Osteocyte (in vitro differentiated cells): ENCODE results near the gene TLE7. TPM values are rescaled to one million over a fixed set of nuclear protein-coding genes. Genes with fewer than 3 reads are reported as not detected.

Experiments used
- DNase-seq: peaks from one replicate; pipeline ENCODE4 v3.0.0; 2021; ENCODE audit warnings: mixed read lengths; ENCODE audit not compliant: unreplicated experiment; ENCODE audit errors: extremely low spot score
- H3K27ac Mint-ChIP-seq: one replicate; pipeline ENCODE4 v1.8.0; 2021; ENCODE audit warnings: mild to moderate bottlenecking, mixed read lengths; ENCODE audit not compliant: unreplicated experiment
- H3K27me3 Mint-ChIP-seq: one replicate; pipeline ENCODE4 v1.8.0; 2021; ENCODE audit warnings: mixed read lengths; ENCODE audit not compliant: unreplicated experiment
- H3K36me3 Mint-ChIP-seq: one replicate; pipeline ENCODE4 v1.8.0; 2021; ENCODE audit warnings: mixed read lengths; ENCODE audit not compliant: unreplicated experiment
- H3K4me1 Mint-ChIP-seq: one replicate; pipeline ENCODE4 v1.8.0; 2021; ENCODE audit warnings: mixed read lengths; ENCODE audit not compliant: unreplicated experiment
- H3K4me3 Mint-ChIP-seq: one replicate; pipeline ENCODE4 v1.8.0; 2021; ENCODE audit warnings: mild to moderate bottlenecking, moderate library complexity, mixed read lengths; ENCODE audit not compliant: unreplicated experiment
- H3K9me3 Mint-ChIP-seq: one replicate; pipeline ENCODE4 v1.8.0; 2021; ENCODE audit warnings: mixed read lengths; ENCODE audit not compliant: unreplicated experiment
- total RNA-seq: library from RNA; stranded (reverse); gene quantifications from 2 replicates; pipeline ENCODE4 v1.2.1, GENCODE V29; 2021
- TF ChIP-seq, protein P1 (sequence below): fragments of 200-600 bp; sonication (generic); IDR thresholded peaks from 2 replicates; pipeline ENCODE4 v1.5.0; 2021; ENCODE audit warnings: antibody characterized with exemption, mild to moderate bottlenecking, moderate library complexity

Gene TLE7
- total RNA-seq, 1 donor from 2014 or later, result not detected

DNA sequence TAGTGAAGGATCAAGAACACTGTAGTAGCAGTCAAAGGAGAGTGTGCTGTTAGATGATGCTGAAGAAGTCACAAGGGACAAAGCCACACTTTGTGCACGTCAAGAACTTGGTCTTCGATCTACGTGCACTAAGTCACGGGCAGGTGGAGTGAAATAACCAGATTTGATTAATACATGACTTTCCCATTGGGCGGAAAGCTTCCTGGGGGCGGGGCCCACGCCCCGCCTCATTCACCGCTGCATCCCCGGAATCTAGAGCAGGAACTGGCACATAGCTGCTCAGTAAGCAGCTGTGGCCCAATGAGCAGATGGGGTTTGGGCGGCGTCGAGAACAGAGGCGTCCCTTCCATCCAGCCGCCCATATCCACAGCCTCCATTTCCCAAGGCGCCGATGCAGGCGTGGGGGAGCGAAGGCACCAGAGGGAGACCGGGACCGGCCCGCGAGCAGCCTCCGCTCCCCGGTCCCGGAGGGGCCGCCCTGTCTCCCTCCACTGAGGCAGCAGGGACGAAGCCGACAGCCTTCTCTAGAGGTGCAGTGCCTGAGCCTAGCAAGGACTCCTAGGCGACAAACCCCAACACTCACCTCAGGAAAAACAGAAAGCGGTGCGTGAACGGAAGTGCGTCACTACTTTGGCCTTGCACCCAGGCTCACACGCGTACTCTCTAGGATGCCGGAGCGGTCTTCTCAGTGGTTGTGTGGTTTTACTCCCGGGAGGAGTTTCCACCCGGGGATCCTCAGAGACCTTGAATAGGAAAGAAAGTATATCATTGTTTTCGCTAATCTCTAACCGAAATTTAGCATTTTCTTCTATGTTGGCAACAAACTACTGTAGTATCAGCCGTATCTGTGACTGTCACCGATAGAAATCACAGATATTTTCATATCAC lies 42.4 kb upstream of the TLE7 start:
- Mint-ChIP-seq H3K4me3 (peak overlapping the region; percentile 83), H3K36me3 (no peaks in the 10 kb centered on the region), H3K27me3 (peaks cover 8% of the 10 kb centered on the region), H3K9me3 (no peaks in the 10 kb centered on the region), H3K4me1 (peaks cover 14% of the 10 kb centered on the region), H3K27ac (peak overlapping the region; percentile 88)
- peak; percentile 88 for DNase-seq
- TF ChIP-seq, protein P1, sequence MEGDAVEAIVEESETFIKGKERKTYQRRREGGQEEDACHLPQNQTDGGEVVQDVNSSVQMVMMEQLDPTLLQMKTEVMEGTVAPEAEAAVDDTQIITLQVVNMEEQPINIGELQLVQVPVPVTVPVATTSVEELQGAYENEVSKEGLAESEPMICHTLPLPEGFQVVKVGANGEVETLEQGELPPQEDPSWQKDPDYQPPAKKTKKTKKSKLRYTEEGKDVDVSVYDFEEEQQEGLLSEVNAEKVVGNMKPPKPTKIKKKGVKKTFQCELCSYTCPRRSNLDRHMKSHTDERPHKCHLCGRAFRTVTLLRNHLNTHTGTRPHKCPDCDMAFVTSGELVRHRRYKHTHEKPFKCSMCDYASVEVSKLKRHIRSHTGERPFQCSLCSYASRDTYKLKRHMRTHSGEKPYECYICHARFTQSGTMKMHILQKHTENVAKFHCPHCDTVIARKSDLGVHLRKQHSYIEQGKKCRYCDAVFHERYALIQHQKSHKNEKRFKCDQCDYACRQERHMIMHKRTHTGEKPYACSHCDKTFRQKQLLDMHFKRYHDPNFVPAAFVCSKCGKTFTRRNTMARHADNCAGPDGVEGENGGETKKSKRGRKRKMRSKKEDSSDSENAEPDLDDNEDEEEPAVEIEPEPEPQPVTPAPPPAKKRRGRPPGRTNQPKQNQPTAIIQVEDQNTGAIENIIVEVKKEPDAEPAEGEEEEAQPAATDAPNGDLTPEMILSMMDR, result no peak

DNA sequence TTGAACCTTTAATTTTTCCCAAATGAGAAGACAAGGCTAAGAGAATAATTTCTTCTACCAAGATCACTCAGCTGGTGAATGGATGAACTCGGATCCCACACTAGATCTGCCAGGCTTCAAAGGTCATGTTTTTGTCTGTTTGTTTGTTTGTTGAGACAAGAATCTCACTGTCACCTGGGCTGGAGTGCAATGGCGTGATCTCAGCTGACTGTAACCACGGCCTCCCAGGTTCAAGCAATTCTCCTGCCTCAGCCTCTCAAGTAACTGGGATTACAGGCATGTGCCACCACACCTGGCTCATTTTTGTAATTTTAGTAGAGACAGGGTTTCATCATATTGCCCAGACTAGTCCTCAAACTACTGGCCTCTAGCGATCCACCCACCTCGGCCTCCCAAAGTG lies 40.7 kb upstream of the TLE7 start:
- peaks cover 14% of the 10 kb centered on the region for H3K4me1 Mint-ChIP-seq

DNA sequence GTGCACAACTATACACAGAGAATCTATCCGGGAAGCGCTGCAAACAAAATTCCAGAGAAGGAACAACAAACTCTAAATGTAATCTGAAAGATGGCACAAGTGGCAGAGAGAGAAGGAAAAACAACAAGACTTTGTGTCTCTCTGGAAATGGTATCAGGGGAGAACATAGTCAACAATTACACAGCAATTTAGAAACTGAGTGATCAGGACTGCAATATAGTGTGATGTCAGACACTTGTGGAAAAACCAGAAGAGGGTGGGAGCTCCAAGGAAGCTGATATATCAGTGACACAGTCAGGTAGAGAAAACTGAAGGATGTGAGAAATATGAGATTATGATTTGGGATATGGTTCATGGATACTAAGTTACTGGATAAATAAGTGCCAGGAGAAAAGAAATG lies 39.1 kb upstream of the TLE7 start:
- Mint-ChIP-seq H3K27me3 (no peaks in the 10 kb centered on the region), H3K4me3 (no peak overlapping the region), H3K36me3 (peaks cover 21% of the 10 kb centered on the region), H3K27ac (no peak overlapping the region), H3K9me3 (peaks cover 2% of the 10 kb centered on the region), H3K4me1 (peaks cover 14% of the 10 kb centered on the region)
- DNase-seq, result no peak
- TF ChIP-seq, protein P1, result no peak

More for the DNA sequence above, 40.7 kb upstream of the TLE7 start:
- TF ChIP-seq, protein P1, result no peak
- Mint-ChIP-seq H3K36me3 (peaks cover 9% of the 10 kb centered on the region), H3K4me3 (no peak overlapping the region), H3K27me3 (peaks cover 5% of the 10 kb centered on the region), H3K27ac (no peak overlapping the region), H3K9me3 (no peaks in the 10 kb centered on the region)
- no peak for DNase-seq

DNA sequence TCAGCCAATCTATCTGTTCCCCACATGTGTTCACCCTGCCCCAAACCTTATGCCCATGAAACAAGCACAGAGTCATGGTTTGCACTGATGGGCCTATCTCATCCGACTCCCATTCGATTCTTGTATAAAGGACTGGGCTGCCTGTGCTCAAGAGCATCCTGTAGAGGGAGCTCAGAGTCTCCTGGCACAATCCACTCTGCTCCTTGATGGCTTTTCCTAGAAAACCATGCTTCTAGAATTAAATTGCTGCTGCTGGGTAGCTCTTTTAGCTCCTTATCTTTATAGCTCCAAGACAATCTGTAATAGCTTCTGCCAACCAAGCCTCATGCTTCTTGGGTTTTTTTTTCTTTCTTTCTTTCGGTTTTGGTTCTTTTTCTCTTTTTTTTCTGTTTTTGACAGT lies 37.6 kb upstream of the TLE7 start:
- peaks cover 36% of the 10 kb centered on the region for H3K36me3 Mint-ChIP-seq
- peaks cover 16% of the 10 kb centered on the region for H3K4me1 Mint-ChIP-seq
- H3K27me3 Mint-ChIP-seq, result no peaks in the 10 kb centered on the region
- no peak for DNase-seq
- H3K9me3 Mint-ChIP-seq, result peaks cover 5% of the 10 kb centered on the region
- TF ChIP-seq, protein P1, result peak; percentile 49
- no peak overlapping the region for H3K27ac Mint-ChIP-seq
- no peak overlapping the region for H3K4me3 Mint-ChIP-seq

DNA sequence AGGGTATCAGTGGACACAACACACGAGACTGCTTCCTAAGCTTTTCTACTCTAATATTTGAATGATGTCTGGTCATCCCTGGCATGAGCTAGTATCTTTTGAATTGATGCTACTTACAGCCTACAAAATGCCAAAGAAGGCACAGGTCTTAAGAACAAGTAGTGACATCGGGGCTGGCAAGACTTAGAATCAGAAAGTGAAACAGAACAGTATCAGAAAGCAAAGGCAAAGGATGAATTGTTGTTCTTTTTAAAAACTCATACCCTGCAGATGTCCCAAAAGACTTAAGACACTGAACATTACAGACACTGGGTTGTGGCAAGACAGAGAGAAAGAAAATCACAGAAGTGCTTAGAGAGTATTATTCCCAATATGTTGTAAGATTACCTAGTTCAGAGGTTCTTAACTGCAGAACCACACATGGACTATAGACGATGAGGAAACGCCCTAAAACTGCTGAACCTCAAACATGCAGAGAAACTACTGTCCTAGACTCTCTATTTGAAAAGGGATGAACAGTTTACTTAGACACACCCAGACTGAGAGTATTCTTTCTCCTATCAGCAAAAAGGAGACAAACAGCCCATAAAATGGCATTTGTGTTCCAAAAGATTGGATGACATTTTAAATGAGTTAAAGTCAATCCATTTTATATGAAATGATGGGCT lies 34.7 kb upstream of the TLE7 start:
- TF ChIP-seq, protein P1, result no peak
- no peaks in the 10 kb centered on the region for H3K27me3 Mint-ChIP-seq
- no peak overlapping the region for H3K4me3 Mint-ChIP-seq
- H3K9me3 Mint-ChIP-seq, result peaks cover 5% of the 10 kb centered on the region
- peaks cover 10% of the 10 kb centered on the region for H3K4me1 Mint-ChIP-seq
- no peak overlapping the region for H3K27ac Mint-ChIP-seq
- H3K36me3 Mint-ChIP-seq, result peaks cover 42% of the 10 kb centered on the region
- DNase-seq, result no peak
